Spleen (tissue), 13 donors: Measurements from ENCODE around the gene KLHDC2. TPM values are rescaled to one million over a fixed set of nuclear protein-coding genes. Genes with fewer than 3 reads are reported as not detected.
"Not testable (repeated sequence)": the region's sequence is repeated elsewhere in the genome, so short reads cannot be mapped to it uniquely, and the experiment has no call there.

Experiments used
- DNase-seq: peaks from one replicate; pipeline ENCODE4 v3.0.0-alpha.2; 2020
- H3K27ac ChIP-seq, 8 donors: fragments of 200-600 bp; sonication (generic) in 7 of 8; 1 replicate in 4 of 8; 2 replicates in 4 of 8; pipeline versions ENCODE4 v1.5.0 to v1.8.0; 2016 to 2021; ENCODE audit warnings: inconsistent platforms in 4 of 8, mild to moderate bottlenecking in 4 of 8, moderate library complexity in 1 of 8
- H3K27me3 ChIP-seq, 7 donors: fragments of 200-600 bp; sonication (generic) in 6 of 7; replicated peaks in 1 of 7; 1 replicate in 4 of 7; 2 replicates in 3 of 7; pipeline versions ENCODE4 v1.5.0 to v1.8.0; 2016 to 2021; ENCODE audit warnings: inconsistent platforms in 3 of 7, mild to moderate bottlenecking in 1 of 7
- H3K36me3 ChIP-seq, 6 donors: fragments of 200-600 bp; sonication (generic) in 5 of 6; 1 replicate in 4 of 6; 2 replicates in 2 of 6; pipeline versions ENCODE4 v1.5.0 to v1.8.0; 2016 to 2021; ENCODE audit warnings: inconsistent platforms in 2 of 6
- H3K4me1 ChIP-seq, 6 donors: fragments of 200-600 bp; sonication (generic) in 5 of 6; 1 replicate in 3 of 6; 2 replicates in 3 of 6; pipeline versions ENCODE4 v1.5.0 to v1.8.0; 2016 to 2021; ENCODE audit warnings: inconsistent platforms in 3 of 6
- H3K4me3 ChIP-seq, 8 donors: fragments of 200-600 bp; sonication (generic) in 7 of 8; 1 replicate in 4 of 8; 2 replicates in 4 of 8; pipeline versions ENCODE4 v1.5.0 to v1.8.0; 2016 to 2021; ENCODE audit warnings: inconsistent platforms in 4 of 8, mild to moderate bottlenecking in 4 of 8, moderate library complexity in 2 of 8
- H3K9me3 ChIP-seq, 8 donors: fragments of 200-600 bp; sonication (generic) in 7 of 8; 1 replicate in 4 of 8; 2 replicates in 4 of 8; pipeline versions ENCODE4 v1.5.0 to v1.8.0; 2016 to 2021; ENCODE audit warnings: inconsistent platforms in 4 of 8
- POLR2A ChIP-seq, 3 donors: fragments of 450-650 bp; IDR thresholded peaks; one replicate each; pipeline ENCODE4 v1.5.1; 2017; ENCODE audit warnings: antibody characterized with exemption in 3 of 3, mild to moderate bottlenecking in 1 of 3
- POLR2AphosphoS5 ChIP-seq, 3 donors: sonication (generic); formaldehyde crosslinking; IDR thresholded peaks; one replicate each; pipeline ENCODE4 v1.5.1; 2017; ENCODE audit warnings: antibody characterized with exemption in 3 of 3
- WGBS, 5 donors: extraction: QIAGEN DNeasy Blood & Tissue Kit in 3 of 5; methylation state at CpG; one replicate each; pipeline versions ENCODE4 v1.1.5 to v1.1.7; 2013 to 2018; 5-methylcytosine and 5-hydroxymethylcytosine counted together
- intact Hi-C: fragments of 100-400 bp; cut with DNase I; formaldehyde crosslinking; loops from one replicate; pipeline ENCODE4 v1.15.0; 2023; ENCODE audit warnings: low total_unique reads
- long read RNA-seq, 2 donors: transcript quantifications; one replicate each; lab custom pipeline, GENCODE V29; 2026
- polyA plus RNA-seq, 3 donors: library from polyadenylated mRNA; stranded (reverse); fragments of 200-250 nt; gene quantifications; one replicate each; pipeline ENCODE4 v1.2.1, GENCODE V29; 2013
- total RNA-seq, 7 donors: library from RNA; depleted of rRNA in 3 of 7; stranded (reverse); fragments of >200 nt in 3 of 7; fragmentation: NEBNext Ultra II Directional in 4 of 7; extraction: Animal tissue kit (Norgen Biotek cat#: 25700) in 4 of 7; gene quantifications; one replicate each; pipeline versions ENCODE4 v1.1.0 to v1.2.1, GENCODE V29; 2016 to 2021
- TF ChIP-seq, protein P1 (sequence below), 11 experiments: fragments of 200-600 bp in 7 of 11; fragments of 450-650 bp in 4 of 11; sonication (generic) in 4 of 11; IDR thresholded peaks in 8 of 11; conservative IDR thresholded peaks in 3 of 11; 1 replicate in 7 of 11; 2 replicates in 4 of 11; pipeline versions ENCODE4 v1.4.0 to v1.8.0; 2016 to 2021; ENCODE audit warnings: antibody characterized with exemption in 11 of 11, inconsistent platforms in 4 of 11, mild to moderate bottlenecking in 1 of 11
- donor health status: healthy with polysubstance abuse.
- donor health status: DM: no; HTN: no; CAD: no; lungs with moderate emphysema.
- donor health status: DM: no; HTN: no; CAD: no.
- donor health status: Bipolar disorder and iron deficiency.
- donor health status: healthy.
- donor health status: DM: no; HTN: no; CAD: no.
- donor health status: DM: yes; HTN: yes; CAD: no.

The KLHDC2 gene
- 10 to 100 TPM; 31.9 to 66.8 (median 47.9) TPM for total RNA-seq
- 10 to 100 TPM; 34.0 to 41.0 (median 37.4) TPM for polyA plus RNA-seq
- long read RNA-seq, donor 1, full-length matches to known transcripts: 20 of 75 reads
- long read RNA-seq, donor 1, partial matches to known transcripts: 55 of 75 reads
- long read RNA-seq, donor 1, other reads (novel, unspliced or antisense): 0 of 75 reads
- long read RNA-seq, donor 2, full-length matches to known transcripts: 14 of 14 reads
- long read RNA-seq, donor 2, partial matches to known transcripts: 0 of 14 reads
- long read RNA-seq, donor 2, other reads (novel, unspliced or antisense): 0 of 14 reads

DNA sequence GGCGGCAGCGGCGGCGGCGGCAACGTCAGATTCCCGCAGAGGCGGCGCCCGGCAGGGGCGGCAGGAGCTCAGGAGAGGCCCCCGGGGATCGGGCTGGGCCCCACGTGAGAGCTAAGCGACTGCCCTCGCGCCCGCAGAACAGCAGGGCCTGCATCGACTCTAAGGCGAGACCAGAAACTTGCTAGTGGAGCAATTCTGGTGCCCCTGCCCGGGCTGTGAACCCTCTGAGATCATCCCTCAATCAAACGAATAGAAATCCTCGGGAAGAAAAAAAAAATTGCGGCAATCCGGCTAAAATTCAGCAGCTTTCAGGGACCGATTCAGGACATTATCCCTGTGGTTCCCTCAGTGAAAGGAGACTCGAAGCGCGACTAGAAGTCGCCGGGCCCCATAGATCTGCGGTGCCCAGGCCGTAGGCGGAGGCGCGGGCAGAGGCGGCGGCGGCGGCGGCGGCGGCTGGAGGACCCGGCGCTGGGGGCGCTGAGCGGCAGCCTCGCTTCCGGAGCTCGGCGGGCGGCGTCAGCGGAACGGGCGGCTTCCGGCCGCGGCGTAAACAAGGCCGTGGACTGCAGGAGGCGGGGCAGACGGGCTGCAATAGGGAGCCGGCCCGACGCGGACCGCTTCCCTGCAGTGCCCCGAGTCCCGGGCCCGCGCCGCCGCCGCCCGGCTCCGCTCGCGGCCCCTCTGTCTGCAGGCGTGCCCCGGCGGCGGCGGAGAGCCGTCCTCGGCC, at the start of gene KLHDC2:
KLHDC2 (plus strand) TSS at position 583 of the 730 bp plus-strand sequence. CDS start 316 bp downstream, outside the sequence.
- Histone ChIP-seq H3K4me3 (peak within 1 kb of the TSS; percentile 68 to 89 (median 83)), H3K27ac (peak within 1 kb of the TSS; percentile 89 to 100 (median 98)), H3K4me1 (peaks cover 16 to 46% (median 30%) of the 10 kb centered on the region in 6 donors), H3K27me3 (no peaks in the 10 kb centered on the region), H3K36me3 (peaks cover 0 to 14% (median 2%) of the 10 kb centered on the region in 6 donors), H3K9me3 (no peaks in the 10 kb centered on the region)
- 0 to 1% (median 0%) methylated on average over 64 to 86 of the region's 86 CpGs for WGBS, 5 donors
- intact Hi-C loops: loop anchor here (10.0 kb wide), 2 partner anchors 73 to 133 kb away; partner anchors contain the start of genes DNAAF2 and KLHDC1
- TF ChIP-seq POLR2AphosphoS5 (IDR thresholded peaks at IDR 0.05) (peak; percentile 84 to 91 (median 91)), POLR2A (IDR thresholded peaks at IDR 0.05) (peak; percentile 14 to 94 (median 35))
- TF ChIP-seq, protein P1, sequence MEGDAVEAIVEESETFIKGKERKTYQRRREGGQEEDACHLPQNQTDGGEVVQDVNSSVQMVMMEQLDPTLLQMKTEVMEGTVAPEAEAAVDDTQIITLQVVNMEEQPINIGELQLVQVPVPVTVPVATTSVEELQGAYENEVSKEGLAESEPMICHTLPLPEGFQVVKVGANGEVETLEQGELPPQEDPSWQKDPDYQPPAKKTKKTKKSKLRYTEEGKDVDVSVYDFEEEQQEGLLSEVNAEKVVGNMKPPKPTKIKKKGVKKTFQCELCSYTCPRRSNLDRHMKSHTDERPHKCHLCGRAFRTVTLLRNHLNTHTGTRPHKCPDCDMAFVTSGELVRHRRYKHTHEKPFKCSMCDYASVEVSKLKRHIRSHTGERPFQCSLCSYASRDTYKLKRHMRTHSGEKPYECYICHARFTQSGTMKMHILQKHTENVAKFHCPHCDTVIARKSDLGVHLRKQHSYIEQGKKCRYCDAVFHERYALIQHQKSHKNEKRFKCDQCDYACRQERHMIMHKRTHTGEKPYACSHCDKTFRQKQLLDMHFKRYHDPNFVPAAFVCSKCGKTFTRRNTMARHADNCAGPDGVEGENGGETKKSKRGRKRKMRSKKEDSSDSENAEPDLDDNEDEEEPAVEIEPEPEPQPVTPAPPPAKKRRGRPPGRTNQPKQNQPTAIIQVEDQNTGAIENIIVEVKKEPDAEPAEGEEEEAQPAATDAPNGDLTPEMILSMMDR (IDR thresholded peaks at IDR 0.05 in 8 of 11, conservative IDR thresholded peaks at IDR 0.05 in 3 of 11): peak in 7 of 11 experiments; percentile 5 to 69 (median 44)
- DNase-seq: peak; percentile 99

DNA sequence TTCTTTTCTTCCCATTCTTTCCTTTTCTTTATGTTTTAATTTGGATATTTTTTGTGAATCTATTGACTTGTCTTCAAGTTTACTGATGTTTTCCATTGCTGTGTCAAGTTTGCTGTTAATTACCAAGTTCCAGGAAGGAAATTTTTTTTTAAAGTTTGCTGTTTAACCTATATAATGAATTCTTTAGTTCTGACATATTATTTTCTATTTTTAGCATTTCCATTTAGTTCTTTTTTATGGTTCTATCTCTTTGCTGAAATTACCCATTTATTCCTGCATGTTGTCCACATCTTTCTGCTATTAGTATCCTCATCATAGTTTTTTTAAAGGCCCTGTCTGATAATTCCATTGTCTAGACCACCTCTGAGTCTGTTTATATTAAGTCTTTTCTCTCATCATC, 47.2 kb upstream of the KLHDC2 start:
- H3K36me3 ChIP-seq: peaks cover 0 to 71% (median 14%) of the 10 kb centered on the region in 6 donors
- TF ChIP-seq, protein P1 (IDR thresholded peaks at IDR 0.05 in 8 of 11, conservative IDR thresholded peaks at IDR 0.05 in 3 of 11): no peak
- no peak for TF ChIP-seq POLR2A (IDR thresholded peaks at IDR 0.05)
- no peak for TF ChIP-seq POLR2AphosphoS5 (IDR thresholded peaks at IDR 0.05)
- intact Hi-C loops: no loop called here

DNA sequence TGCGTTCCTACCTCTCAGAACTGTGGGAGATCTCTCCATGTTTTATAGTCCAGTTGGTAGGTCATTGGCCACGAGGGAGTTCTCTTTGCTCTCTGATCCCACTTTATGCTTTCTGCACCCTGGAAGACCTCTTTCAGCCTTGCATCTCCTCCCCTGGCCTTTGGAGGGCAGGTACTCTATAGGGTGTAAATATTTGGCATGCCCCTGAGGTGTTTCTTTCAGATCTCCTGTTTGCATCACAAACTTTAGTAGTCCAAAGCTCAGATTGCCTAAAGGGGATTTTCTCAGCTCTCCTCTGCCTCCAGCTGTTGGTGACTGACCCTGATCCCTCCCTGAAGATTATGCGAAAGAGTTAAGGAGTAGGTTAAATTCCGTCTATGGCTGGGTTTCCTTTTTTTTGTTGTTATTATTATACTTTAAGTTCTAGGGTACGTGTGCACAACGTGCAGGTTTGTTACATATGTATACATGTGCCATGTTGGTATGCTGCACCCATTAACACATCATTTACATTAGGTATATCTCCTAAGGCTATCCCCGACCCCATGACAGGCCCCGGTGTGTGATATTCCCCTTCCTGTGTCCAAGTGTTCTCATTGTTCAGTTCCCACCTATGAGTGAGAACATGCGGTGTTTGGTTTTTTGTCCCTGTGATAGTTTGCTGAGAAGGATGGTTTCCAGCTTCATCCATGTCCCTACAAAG, 46.1 kb upstream of the KLHDC2 start:
- Histone ChIP-seq H3K36me3 (peaks cover 0 to 79% (median 25%) of the 10 kb centered on the region in 6 donors), H3K9me3 (peaks cover 0 to 13% (median 3%) of the 10 kb centered on the region in 8 donors)
- DNase-seq, H3K27ac ChIP-seq, H3K27me3 ChIP-seq, H3K4me3 ChIP-seq, intact Hi-C loops, H3K4me1 ChIP-seq: not testable (repeated sequence)
- WGBS, 5 donors: 90 to 98% (median 95%) methylated on average over 9 of the region's 9 CpGs

More for the DNA sequence above, 47.2 kb upstream of the KLHDC2 start:
- Histone ChIP-seq H3K27me3 (no peaks in the 10 kb centered on the region), H3K4me3 (no peak overlapping the region), H3K27ac (no peak overlapping the region), H3K4me1 (no peaks in the 10 kb centered on the region), H3K9me3 (peaks cover 0 to 13% (median 3%) of the 10 kb centered on the region in 8 donors)
- no peak for DNase-seq

DNA sequence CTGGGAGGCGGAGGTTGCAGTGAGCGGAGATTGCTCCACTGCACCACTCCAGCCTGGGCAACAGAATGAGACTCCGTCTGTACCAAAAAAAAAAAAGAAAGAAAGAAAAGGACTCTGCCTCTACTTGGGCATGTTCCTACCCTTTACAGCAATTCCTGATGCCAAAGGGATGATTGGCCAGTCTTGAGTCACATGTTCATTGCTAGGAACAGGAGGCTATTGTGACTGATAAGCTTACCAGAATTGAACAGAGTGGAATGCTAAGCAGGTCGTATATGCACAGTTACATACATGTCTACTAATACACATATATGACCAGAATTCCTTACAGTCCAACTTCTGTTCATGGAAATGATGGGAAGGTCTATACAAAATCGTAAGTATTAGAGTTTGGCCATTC, 40.8 kb upstream of the KLHDC2 start:
- no peaks in the 10 kb centered on the region for H3K27me3 ChIP-seq

More for the DNA sequence above, 40.8 kb upstream of the KLHDC2 start:
- no peaks in the 10 kb centered on the region for H3K4me1 ChIP-seq
- WGBS, 5 donors: 84 to 96% (median 94%) methylated on average over 5 of the region's 5 CpGs
- TF ChIP-seq POLR2AphosphoS5 (IDR thresholded peaks at IDR 0.05) (no peak), POLR2A (IDR thresholded peaks at IDR 0.05) (no peak)
- TF ChIP-seq, protein P1 (IDR thresholded peaks at IDR 0.05 in 8 of 11, conservative IDR thresholded peaks at IDR 0.05 in 3 of 11): no peak
- no peak overlapping the region for H3K27ac ChIP-seq
- intact Hi-C loops: no loop called here
- H3K9me3 ChIP-seq: no peaks in the 10 kb centered on the region
- H3K36me3 ChIP-seq: peaks cover 0 to 85% (median 22%) of the 10 kb centered on the region in 6 donors
- no peak for DNase-seq
- no peak overlapping the region for H3K4me3 ChIP-seq
